ENCODE data around the gene GPRIN3.

DNA sequence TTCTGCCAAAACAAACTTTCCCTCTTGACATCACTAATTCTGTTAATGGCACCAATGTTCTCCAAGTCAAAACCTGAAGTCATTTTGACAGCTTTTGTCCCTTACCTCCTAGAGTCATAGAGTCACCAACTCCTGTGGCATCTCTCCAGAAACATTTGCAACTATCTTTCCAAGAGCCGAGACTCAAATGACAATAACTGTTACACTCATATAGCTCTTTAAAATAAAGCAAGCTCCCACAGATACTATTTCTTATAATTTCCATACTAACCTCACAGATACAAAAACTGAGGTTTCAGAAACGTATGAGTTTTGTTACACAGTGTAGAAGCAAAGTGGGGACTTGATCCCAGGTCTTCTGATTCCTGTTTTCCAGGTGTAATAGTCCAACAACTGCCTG is 18.3 kb downstream of the GPRIN3 start:
- TF ChIP-seq, protein P1, sequence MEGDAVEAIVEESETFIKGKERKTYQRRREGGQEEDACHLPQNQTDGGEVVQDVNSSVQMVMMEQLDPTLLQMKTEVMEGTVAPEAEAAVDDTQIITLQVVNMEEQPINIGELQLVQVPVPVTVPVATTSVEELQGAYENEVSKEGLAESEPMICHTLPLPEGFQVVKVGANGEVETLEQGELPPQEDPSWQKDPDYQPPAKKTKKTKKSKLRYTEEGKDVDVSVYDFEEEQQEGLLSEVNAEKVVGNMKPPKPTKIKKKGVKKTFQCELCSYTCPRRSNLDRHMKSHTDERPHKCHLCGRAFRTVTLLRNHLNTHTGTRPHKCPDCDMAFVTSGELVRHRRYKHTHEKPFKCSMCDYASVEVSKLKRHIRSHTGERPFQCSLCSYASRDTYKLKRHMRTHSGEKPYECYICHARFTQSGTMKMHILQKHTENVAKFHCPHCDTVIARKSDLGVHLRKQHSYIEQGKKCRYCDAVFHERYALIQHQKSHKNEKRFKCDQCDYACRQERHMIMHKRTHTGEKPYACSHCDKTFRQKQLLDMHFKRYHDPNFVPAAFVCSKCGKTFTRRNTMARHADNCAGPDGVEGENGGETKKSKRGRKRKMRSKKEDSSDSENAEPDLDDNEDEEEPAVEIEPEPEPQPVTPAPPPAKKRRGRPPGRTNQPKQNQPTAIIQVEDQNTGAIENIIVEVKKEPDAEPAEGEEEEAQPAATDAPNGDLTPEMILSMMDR (IDR thresholded peaks at IDR 0.05): no peak
- no peak for TF ChIP-seq POLR2AphosphoS5 (IDR thresholded peaks at IDR 0.05; ENCODE audit: insufficient read depth in 1 of 2, low read depth in 1 of 2)
- no peak for TF ChIP-seq POLR2A (IDR thresholded peaks at IDR 0.05)

All from vagina (tissue), 2 donors.